ENCODE data around the gene PALLD.
"Not testable (repeated sequence)": the region's sequence is repeated elsewhere in the genome, so short reads cannot be mapped to it uniquely, and the experiment has no call there.

PALLD gene

GRCh38 chr4:168724243-168724642 is 227.4 kb downstream of the PALLD start:
- TF ChIP-seq, protein P1, sequence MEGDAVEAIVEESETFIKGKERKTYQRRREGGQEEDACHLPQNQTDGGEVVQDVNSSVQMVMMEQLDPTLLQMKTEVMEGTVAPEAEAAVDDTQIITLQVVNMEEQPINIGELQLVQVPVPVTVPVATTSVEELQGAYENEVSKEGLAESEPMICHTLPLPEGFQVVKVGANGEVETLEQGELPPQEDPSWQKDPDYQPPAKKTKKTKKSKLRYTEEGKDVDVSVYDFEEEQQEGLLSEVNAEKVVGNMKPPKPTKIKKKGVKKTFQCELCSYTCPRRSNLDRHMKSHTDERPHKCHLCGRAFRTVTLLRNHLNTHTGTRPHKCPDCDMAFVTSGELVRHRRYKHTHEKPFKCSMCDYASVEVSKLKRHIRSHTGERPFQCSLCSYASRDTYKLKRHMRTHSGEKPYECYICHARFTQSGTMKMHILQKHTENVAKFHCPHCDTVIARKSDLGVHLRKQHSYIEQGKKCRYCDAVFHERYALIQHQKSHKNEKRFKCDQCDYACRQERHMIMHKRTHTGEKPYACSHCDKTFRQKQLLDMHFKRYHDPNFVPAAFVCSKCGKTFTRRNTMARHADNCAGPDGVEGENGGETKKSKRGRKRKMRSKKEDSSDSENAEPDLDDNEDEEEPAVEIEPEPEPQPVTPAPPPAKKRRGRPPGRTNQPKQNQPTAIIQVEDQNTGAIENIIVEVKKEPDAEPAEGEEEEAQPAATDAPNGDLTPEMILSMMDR (conservative IDR thresholded peaks at IDR 0.05; ENCODE audit: low read depth, low read length), result no peak
- DNase-seq (ENCODE audit: low read depth), result no peak
- no peak overlapping the region for H3K4me3 ChIP-seq (ENCODE audit: low read length)

GRCh38 chr4:168724686-168725411 is 228.0 kb downstream of the PALLD start:
- TF ChIP-seq, protein P1 (conservative IDR thresholded peaks at IDR 0.05; ENCODE audit: low read depth, low read length), result no peak
- DNase-seq (ENCODE audit: low read depth), result no peak
- no peak overlapping the region for H3K4me3 ChIP-seq (ENCODE audit: low read length)

DNA sequence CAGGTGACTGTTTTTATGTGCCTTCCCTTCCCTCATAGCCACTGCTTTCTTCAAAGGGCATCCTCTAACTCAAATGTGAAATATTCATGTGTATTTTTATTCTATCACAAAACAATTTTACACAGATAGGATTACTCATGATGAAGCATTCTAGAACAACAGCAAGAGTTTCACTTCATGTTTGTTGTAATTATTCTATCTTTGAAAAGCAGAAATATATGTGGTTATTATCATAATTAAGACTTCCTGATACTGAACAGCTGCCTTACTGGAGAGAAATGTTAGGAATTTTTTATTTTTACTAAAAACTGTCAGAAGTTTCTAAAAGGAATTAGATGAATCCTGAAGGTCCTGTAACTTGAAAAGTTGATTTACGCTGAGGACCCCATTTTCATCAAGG is 229.1 kb downstream of the PALLD start:
- DNase-seq (ENCODE audit: low read depth), result no peak
- TF ChIP-seq, protein P1 (conservative IDR thresholded peaks at IDR 0.05; ENCODE audit: low read depth, low read length), result no peak
- no peak overlapping the region for H3K4me3 ChIP-seq (ENCODE audit: low read length)

- not testable (repeated sequence) for H3K4me3 ChIP-seq (ENCODE audit: low read length); DNase-seq (ENCODE audit: low read depth)
Measured at GRCh38 chr4:168727181-168727580, 230.3 kb downstream of the PALLD start.

- H3K4me3 ChIP-seq (ENCODE audit: low read length), result no peak overlapping the region
- no peak for DNase-seq (ENCODE audit: low read depth)
- TF ChIP-seq, protein P1 (conservative IDR thresholded peaks at IDR 0.05; ENCODE audit: low read depth, low read length), result no peak
Measured at GRCh38 chr4:168731006-168731636, 234.3 kb downstream of the PALLD start.

GRCh38 chr4:168731706-168732414 is 235.0 kb downstream of the PALLD start:
- TF ChIP-seq, protein P1 (conservative IDR thresholded peaks at IDR 0.05; ENCODE audit: low read depth, low read length), result no peak
- no peak for DNase-seq (ENCODE audit: low read depth)
- no peak overlapping the region for H3K4me3 ChIP-seq (ENCODE audit: low read length)

- no peak overlapping the region for H3K4me3 ChIP-seq (ENCODE audit: low read length)
- TF ChIP-seq, protein P1 (conservative IDR thresholded peaks at IDR 0.05; ENCODE audit: low read depth, low read length), result no peak
- no peak for DNase-seq (ENCODE audit: low read depth)
Measured at GRCh38 chr4:168732714-168733113, 235.9 kb downstream of the PALLD start.

Data from retinal pigment epithelial cell (primary cell).